Tibial nerve (tissue), 4 donors: ENCODE data around the gene HSPB1. TPM values are rescaled to one million over a fixed set of nuclear protein-coding genes. Genes with fewer than 3 reads are reported as not detected.

Experiments
- DNase-seq, 2 donors: peaks; one replicate each; pipeline ENCODE4 v3.0.0-alpha.2; 2019; ENCODE audit warnings: low spot score in 2 of 2
- H3K27ac ChIP-seq, 4 donors: fragments of 200-600 bp; sonication (generic) in 3 of 4; one replicate each; pipeline ENCODE4 v1.5.1; 2017 to 2019; ENCODE audit warnings: mild to moderate bottlenecking in 1 of 4
- H3K27me3 ChIP-seq, 2 donors: fragments of 200-600 bp; sonication (generic) in 1 of 2; one replicate each; pipeline versions ENCODE4 v1.5.1 to v1.6.0; 2017 to 2019
- H3K36me3 ChIP-seq, 3 donors: fragments of 200-600 bp; sonication (generic); one replicate each; pipeline ENCODE4 v1.5.1; 2018 to 2019
- H3K4me1 ChIP-seq, 4 donors: fragments of 200-600 bp; sonication (generic) in 3 of 4; one replicate each; pipeline ENCODE4 v1.5.1; 2017 to 2019
- H3K4me3 ChIP-seq, 4 donors: fragments of 200-600 bp; sonication (generic) in 3 of 4; one replicate each; pipeline ENCODE4 v1.5.1; 2017 to 2019; ENCODE audit warnings: mild to moderate bottlenecking in 1 of 4, moderate library complexity in 1 of 4
- H3K9me3 ChIP-seq, 4 donors: fragments of 200-600 bp; sonication (generic) in 3 of 4; one replicate each; pipeline ENCODE4 v1.5.1; 2017 to 2019
- EP300 ChIP-seq, 2 donors: sonication (generic); formaldehyde crosslinking; IDR thresholded peaks; one replicate each; pipeline ENCODE4 v1.6.1; 2017; ENCODE audit warnings: antibody characterized with exemption in 2 of 2, mild to moderate bottlenecking in 1 of 2
- POLR2A ChIP-seq, 2 donors: fragments of 450-650 bp; IDR thresholded peaks; one replicate each; pipeline ENCODE4 v1.6.1; 2017; ENCODE audit warnings: antibody characterized with exemption in 2 of 2, mild to moderate bottlenecking in 2 of 2, moderate library complexity in 2 of 2
- WGBS, 2 donors: methylation state at CpG; one replicate each; pipeline ENCODE4 v1.1.5; 2018; 5-methylcytosine and 5-hydroxymethylcytosine counted together
- total RNA-seq, 4 donors: library from RNA; depleted of rRNA; stranded (reverse); fragments of >200 nt; gene quantifications; one replicate each; pipeline ENCODE4 v1.1.0, GENCODE V29; 2016
- TF ChIP-seq, protein P1 (sequence below), 5 experiments: fragments of 200-600 bp in 3 of 5; fragments of 450-650 bp in 2 of 5; sonication (generic) in 3 of 5; IDR thresholded peaks; one replicate each; pipeline ENCODE4 v1.5.1; 2016 to 2019; ENCODE audit warnings: antibody characterized with exemption in 5 of 5, mild to moderate bottlenecking in 3 of 5, moderate library complexity in 2 of 5

HSPB1 gene
- total RNA-seq, 4 donors from 2014 or later = 272 to 385 (median 324) TPM

DNA sequence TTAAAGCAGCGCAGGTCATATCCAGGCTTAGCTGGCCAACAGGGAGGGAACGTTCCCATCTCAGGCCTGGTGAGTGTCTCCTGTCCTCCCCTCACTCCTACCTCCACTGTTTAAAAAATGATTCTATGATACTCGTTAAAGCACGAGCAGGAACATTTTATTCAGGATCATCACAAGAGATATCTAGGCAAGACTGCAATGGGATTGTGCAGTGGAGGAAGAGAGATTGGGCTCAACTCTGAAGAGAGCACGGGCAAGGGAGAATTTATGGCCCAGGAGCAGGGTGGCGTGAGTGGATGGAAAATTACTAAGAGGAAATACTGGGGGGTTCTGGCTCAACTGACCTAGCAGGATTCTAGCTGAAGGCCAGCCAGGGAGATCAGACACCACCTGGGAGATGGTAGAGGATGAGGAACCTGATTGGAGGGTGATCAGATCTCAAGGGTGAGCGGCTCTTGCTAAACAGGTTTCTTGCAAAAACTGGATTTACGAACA is 9.0 kb upstream of the HSPB1 start:
- H3K36me3 ChIP-seq = no peaks in the 10 kb centered on the region
- H3K4me3 ChIP-seq = no peak overlapping the region
- H3K9me3 ChIP-seq = no peaks in the 10 kb centered on the region
- TF ChIP-seq EP300 (IDR thresholded peaks at IDR 0.05) (no peak), POLR2A (IDR thresholded peaks at IDR 0.05) (no peak)
- TF ChIP-seq, protein P1, sequence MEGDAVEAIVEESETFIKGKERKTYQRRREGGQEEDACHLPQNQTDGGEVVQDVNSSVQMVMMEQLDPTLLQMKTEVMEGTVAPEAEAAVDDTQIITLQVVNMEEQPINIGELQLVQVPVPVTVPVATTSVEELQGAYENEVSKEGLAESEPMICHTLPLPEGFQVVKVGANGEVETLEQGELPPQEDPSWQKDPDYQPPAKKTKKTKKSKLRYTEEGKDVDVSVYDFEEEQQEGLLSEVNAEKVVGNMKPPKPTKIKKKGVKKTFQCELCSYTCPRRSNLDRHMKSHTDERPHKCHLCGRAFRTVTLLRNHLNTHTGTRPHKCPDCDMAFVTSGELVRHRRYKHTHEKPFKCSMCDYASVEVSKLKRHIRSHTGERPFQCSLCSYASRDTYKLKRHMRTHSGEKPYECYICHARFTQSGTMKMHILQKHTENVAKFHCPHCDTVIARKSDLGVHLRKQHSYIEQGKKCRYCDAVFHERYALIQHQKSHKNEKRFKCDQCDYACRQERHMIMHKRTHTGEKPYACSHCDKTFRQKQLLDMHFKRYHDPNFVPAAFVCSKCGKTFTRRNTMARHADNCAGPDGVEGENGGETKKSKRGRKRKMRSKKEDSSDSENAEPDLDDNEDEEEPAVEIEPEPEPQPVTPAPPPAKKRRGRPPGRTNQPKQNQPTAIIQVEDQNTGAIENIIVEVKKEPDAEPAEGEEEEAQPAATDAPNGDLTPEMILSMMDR (IDR thresholded peaks at IDR 0.05) = no peak
- peaks cover 0 to 71% (median 46%) of the 10 kb centered on the region in 4 donors for H3K4me1 ChIP-seq
- H3K27me3 ChIP-seq = no peaks in the 10 kb centered on the region
- no peak for DNase-seq
- WGBS, 2 donors = 83 to 84% methylated on average over 8 of the region's 8 CpGs
- H3K27ac ChIP-seq = peak overlapping the region; percentile 96 to 100 (median 97)

DNA sequence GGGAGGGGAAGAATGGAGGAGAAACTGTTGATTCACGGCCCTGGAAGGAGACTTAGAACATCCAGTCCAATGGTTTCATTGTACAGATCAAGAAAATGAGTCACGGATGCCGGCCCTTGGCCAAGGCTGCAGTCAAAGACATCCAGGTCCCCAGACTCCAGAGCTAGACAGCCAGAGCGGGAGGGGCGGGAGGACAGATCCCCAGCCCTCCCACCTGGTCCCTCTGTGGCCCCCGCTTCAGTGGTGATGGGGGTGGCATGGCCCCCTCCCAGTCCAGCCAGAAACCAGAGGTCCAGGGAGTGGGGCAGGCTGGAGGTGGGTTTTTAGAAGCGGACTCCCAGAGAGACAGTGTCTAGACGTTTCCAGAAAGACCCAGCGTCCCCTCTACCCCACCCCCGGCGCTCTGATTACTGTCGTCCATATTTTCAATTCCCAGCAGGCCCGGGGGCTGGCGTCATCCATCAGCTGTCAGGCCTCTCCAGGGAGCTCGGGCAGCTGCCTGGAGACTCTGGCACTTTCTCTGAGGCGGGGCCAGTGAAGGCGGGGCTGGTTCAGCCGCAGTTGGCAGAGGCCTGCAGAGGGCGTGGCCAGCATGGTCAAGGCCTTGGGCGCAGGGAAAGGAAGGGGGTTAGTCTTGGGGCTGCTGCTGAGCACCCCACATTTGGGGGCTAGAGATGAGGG is 8.0 kb upstream of the HSPB1 start:
- TF ChIP-seq EP300 (IDR thresholded peaks at IDR 0.05) (peak; percentile 96 to 99), POLR2A (IDR thresholded peaks at IDR 0.05) (peak; percentile 48 to 88)
- TF ChIP-seq, protein P1 (IDR thresholded peaks at IDR 0.05) = peak in 1 of 5 experiments; percentile 32
- WGBS, 2 donors = 4 to 8% methylated on average over 18 to 20 of the region's 20 CpGs
- H3K4me3 ChIP-seq = peak overlapping the region; percentile 2 to 43 (median 29)
- peak; percentile 96 to 97 for DNase-seq
- peaks cover 0 to 71% (median 46%) of the 10 kb centered on the region in 4 donors for H3K4me1 ChIP-seq
- no peaks in the 10 kb centered on the region for H3K9me3 ChIP-seq
- H3K27me3 ChIP-seq = no peaks in the 10 kb centered on the region
- peak overlapping the region; percentile 96 to 100 (median 97) for H3K27ac ChIP-seq
- H3K36me3 ChIP-seq = no peaks in the 10 kb centered on the region

DNA sequence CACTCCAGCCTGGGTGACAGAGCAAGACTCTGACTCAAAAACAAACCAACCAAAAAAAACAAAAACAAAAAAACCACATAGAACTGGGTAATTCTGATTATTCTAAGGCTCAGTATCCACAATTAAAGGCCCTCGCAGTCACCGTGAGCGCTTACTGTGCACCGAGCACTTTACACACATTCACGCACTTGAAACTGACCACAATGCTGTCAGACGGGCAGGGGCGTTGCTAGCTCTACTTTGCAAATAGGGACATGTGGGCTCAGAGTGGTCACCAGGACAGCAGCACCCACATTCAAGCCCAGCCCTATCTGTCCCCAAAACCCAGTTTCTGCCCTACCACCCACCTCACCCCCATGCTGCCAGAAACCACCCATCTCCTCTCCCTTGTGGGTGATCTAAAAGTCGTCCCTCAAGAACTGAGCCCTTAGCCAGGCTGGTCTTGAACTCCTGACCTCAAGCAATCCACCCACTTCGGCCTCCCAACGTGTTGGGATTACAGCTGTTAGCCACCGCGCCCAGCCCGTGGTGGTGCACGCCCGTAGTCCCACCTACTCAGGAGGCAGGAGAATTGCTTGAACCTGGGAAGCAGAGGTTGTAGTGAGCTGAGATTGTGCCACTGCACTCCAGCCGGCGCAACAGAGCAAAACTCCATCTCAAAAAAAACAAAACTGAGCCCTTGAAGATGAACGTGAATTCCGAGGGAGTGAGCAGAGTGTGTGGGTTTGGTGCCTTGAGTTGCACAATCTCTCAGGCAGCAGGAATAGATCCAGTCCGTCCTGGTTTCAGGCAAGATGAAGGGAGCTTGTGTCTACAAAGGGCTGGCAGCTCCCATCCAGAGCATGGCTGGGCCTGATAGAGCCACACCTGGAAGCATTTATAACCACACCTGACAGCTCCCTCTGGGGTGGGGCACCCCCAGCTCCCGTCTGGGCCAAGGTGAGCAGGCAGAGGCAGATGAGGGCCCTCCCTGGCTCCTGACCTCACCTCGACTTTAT is 5.4 kb upstream of the HSPB1 start:
- peak; percentile 44 to 76 for DNase-seq
- H3K4me1 ChIP-seq = peaks cover 0 to 62% (median 39%) of the 10 kb centered on the region in 4 donors

DNA sequence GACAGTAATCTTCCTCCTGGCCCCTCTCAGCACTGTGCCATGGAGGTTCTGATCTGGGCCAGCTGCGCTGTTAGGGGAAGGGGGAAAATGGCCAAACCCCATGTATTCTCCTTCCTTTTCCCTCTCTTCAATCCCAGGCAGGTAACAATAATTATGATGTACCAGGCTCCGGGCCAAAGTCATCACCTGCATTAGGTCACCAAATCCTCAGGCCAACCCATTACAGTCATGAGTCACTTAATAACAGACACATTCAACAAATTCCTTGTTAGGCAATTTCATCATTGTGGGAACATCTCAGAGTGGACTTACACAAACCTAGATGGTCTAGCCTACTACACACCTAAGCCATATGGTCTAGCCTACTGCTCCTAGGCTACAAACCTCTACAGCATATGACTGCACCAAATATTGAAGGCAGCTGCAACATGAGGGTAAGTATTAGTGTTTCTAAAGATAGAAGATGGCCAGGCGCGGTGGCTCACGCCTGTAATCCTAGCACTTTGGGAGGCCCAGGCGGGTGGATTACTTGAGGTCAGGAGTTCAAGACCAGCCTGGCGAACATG is 2.2 kb upstream of the HSPB1 start:
- Histone ChIP-seq H3K27me3 (no peaks in the 10 kb centered on the region), H3K36me3 (peaks cover 0 to 11% (median 0%) of the 10 kb centered on the region in 3 donors), H3K4me3 (no peak overlapping the region), H3K9me3 (no peaks in the 10 kb centered on the region), H3K4me1 (peaks cover 0 to 49% (median 25%) of the 10 kb centered on the region in 4 donors), H3K27ac (peak overlapping the region in 2 of 4 donors; percentile 49 to 65)
- peak in 1 of 2 donors; percentile 30 for DNase-seq
- WGBS, 2 donors = 86 to 92% methylated on average over 7 of the region's 7 CpGs
- TF ChIP-seq, protein P1 (IDR thresholded peaks at IDR 0.05) = no peak
- TF ChIP-seq POLR2A (IDR thresholded peaks at IDR 0.05) (no peak), EP300 (IDR thresholded peaks at IDR 0.05) (no peak)

More for the DNA sequence above, 5.4 kb upstream of the HSPB1 start:
- Histone ChIP-seq H3K27ac (peak overlapping the region; percentile 67 to 98 (median 86)), H3K27me3 (no peaks in the 10 kb centered on the region), H3K9me3 (no peaks in the 10 kb centered on the region), H3K4me3 (no peak overlapping the region), H3K36me3 (no peaks in the 10 kb centered on the region)
- WGBS, 2 donors = 44 to 45% methylated on average over 21 to 22 of the region's 22 CpGs
- peak in 1 of 2 donors; percentile 15 for TF ChIP-seq POLR2A (IDR thresholded peaks at IDR 0.05)
- TF ChIP-seq, protein P1 (IDR thresholded peaks at IDR 0.05) = no peak
- peak in 1 of 2 donors; percentile 78 for TF ChIP-seq EP300 (IDR thresholded peaks at IDR 0.05)
